Right cardiac atrium (tissue), 5 donors: Measurements from ENCODE around the gene TAS2R39. TPM values are rescaled to one million over a fixed set of nuclear protein-coding genes. Genes with fewer than 3 reads are reported as not detected.
"Not testable (repeated sequence)": the region's sequence is repeated elsewhere in the genome, so short reads cannot be mapped to it uniquely, and the experiment has no call there.

Experiments used
- ATAC-seq, 2 donors: fragments of 200-7000 bp; cut with Tn5 transposase; one replicate each; pipeline versions ENCODE4 v1.8.0 to v1.9.1; 2020; ENCODE audit warnings: moderate library complexity in 2 of 2, mild to moderate bottlenecking in 1 of 2
- DNase-seq, 3 donors: peaks; one replicate each; pipeline ENCODE4 v3.0.0-alpha.2; 2020
- H3K27ac ChIP-seq: one replicate; pipeline ENCODE4 v1.5.1; 2013; ENCODE audit warnings: mild to moderate bottlenecking, low read length, control low read depth, moderate library complexity
- H3K27me3 ChIP-seq: one replicate; pipeline ENCODE4 v1.6.1; 2013; ENCODE audit not compliant: control insufficient read depth, insufficient read depth
- H3K4me1 ChIP-seq: one replicate; pipeline ENCODE4 v1.6.1; 2013; ENCODE audit warnings: low read length; ENCODE audit not compliant: control insufficient read depth, insufficient read depth
- H3K4me3 ChIP-seq: one replicate; pipeline ENCODE4 v1.5.1; 2013; ENCODE audit warnings: low read length, control low read depth
- H3K9me3 ChIP-seq: one replicate; pipeline ENCODE4 v1.6.1; 2013; ENCODE audit warnings: low read length; ENCODE audit not compliant: control insufficient read depth
- WGBS: extraction: QIAGEN DNeasy Blood & Tissue Kit; methylation state at CpG from one replicate; pipeline ENCODE4 v1.1.7; 2013; 5-methylcytosine and 5-hydroxymethylcytosine counted together
- intact Hi-C, 4 donors: fragments of 100-400 bp; cut with DNase I; formaldehyde crosslinking; loops; one replicate each; pipeline versions ENCODE4 v1.11.0 to v1.14.0; 2022 to 2023
- long read RNA-seq, 4 donors: library from polyadenylated mRNA; unstranded; transcript quantifications; one replicate each; pipeline ENCODE4 v2.0.0, GENCODE V29; 2020 to 2021
- polyA plus RNA-seq: library from polyadenylated mRNA; stranded (reverse); fragments of 200-250 nt; gene quantifications from one replicate; pipeline ENCODE4 v1.2.3, GENCODE V29; 2013
- total RNA-seq, 4 donors: library from RNA; stranded (reverse); fragmentation: NEBNext Ultra II Directional; extraction: Animal tissue kit (Norgen Biotek cat#: 25700); gene quantifications; one replicate each; pipeline ENCODE4 v1.2.1, GENCODE V29; 2021
- donor health status: healthy with polysubstance abuse.
- donor health status: DM: no; HTN: yes; CAD: no.
- donor health status: DM: no; HTN: no; CAD: no.
- donor health status: DM: no; HTN: yes; CAD: no; lungs with severe emphysema.
- donor health status: DM: yes; HTN: yes; CAD: no.

TAS2R39 gene
- total RNA-seq (not detected), polyA plus RNA-seq (not detected)
- long read RNA-seq, donor 1 = 0 reads
- long read RNA-seq, donor 2 = 0 reads
- long read RNA-seq, donor 3 = 0 reads
- long read RNA-seq, donor 4 = 0 reads

DNA sequence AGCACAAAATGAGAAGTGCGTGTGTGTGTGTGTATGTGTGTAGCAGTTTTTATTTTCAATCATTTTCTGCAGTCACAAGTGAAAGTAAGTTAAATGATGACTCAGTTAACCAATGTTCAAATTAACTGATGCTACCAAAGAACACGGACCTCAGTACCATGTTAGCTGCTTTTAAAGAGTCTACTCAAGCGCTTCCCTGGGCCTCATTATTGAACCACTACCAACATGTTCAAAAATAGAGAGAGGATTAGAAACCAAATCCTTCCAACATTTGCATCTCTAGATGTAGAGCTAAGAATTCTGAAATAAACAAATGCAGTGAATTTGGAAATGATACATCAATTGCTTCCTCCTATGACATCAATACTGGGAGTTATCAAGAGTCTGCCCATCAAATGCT, at the start of gene TAS2R39:
Gene TAS2R39, plus strand, starts transcription at position 396 of the 400 bp plus-strand sequence. Its CDS starts 0 bp downstream, at position 396.
- H3K27me3 ChIP-seq = no peaks in the 10 kb centered on the region
- H3K4me3 ChIP-seq = no peak within 1 kb of the TSS
- H3K9me3 ChIP-seq = no peaks in the 10 kb centered on the region
- no peak for DNase-seq
- H3K27ac ChIP-seq = no peak within 1 kb of the TSS
- ATAC-seq = no peak
- intact Hi-C loops = no loop called here
- 85% methylated on average over 3 of the region's 3 CpGs for whole genome bisulfite sequencing
- H3K4me1 ChIP-seq = no peaks in the 10 kb centered on the region

DNA sequence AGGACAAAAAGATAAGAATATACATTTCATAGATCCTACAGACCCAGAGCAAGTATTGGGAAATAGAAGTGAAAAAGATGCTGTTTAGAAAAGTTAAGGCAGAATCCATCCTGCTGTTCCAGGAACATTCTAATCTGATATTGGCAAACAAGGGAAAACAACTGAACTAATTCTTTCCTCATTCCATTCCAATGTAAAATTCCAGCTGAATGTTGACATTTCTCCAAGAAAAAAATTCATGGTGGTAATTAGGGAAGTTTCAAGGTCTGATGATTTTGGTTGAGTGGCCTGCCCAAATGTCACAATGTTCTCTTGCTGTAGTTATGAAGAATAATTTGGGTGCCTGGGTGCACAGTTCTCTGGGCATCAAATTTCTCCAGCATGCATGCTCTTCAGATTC, 36.1 kb upstream of the TAS2R39 start:
- no peaks in the 10 kb centered on the region for H3K9me3 ChIP-seq
- H3K27ac ChIP-seq = no peak overlapping the region
- no peaks in the 10 kb centered on the region for H3K27me3 ChIP-seq
- no peak overlapping the region for H3K4me3 ChIP-seq
- DNase-seq = no peak
- intact Hi-C loops = no loop called here
- H3K4me1 ChIP-seq = no peaks in the 10 kb centered on the region
- peak in 1 of 2 donors; percentile 43 for ATAC-seq

DNA sequence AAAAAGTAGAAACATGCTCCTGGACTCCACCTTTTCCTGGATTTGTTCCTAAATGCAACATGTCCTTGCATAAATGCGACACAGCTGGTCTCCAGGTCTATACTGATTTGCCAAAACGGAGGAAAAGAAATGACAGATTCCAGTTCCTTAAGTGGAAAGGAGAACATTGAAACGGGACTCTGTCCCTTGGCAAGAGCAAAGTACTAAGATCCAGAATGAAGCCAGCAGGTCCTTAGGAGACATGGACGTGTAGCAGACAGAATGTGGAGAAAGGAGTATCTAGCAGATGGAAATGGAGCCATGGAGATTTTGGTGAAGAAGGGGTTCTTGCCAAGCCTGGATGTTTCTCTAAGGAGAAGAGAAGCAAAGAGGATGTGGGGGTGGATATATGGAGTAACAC, 35.2 kb upstream of the TAS2R39 start:
- Histone ChIP-seq H3K9me3 (no peaks in the 10 kb centered on the region), H3K27ac (no peak overlapping the region), H3K4me3 (no peak overlapping the region), H3K27me3 (no peaks in the 10 kb centered on the region), H3K4me1 (no peaks in the 10 kb centered on the region)
- DNase-seq (no peak), ATAC-seq (peak in 1 of 2 donors; percentile 43)
- intact Hi-C loops = no loop called here
- WGBS = 59% methylated on average over 4 of the region's 4 CpGs

DNA sequence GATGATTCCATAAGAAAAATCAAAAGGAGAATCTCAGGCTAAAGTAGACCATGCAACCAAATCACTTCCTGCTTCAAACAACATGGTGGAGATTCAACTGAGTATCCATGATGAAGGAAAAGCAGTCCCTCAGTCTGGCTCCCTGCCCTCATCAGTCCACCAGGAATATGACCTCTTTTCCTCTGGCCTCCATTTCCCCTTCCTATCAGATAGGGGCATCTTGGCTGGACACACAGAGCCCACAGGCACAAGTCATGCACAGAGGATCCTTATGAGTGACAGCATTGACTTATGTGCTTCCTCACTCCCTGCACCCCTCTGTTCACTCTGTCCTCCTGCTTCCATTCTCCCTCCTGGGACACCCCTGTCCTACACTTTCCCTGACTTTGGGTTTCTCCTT, 34.6 kb upstream of the TAS2R39 start:
- intact Hi-C loops = no loop called here
- no peak for ATAC-seq
- H3K4me3 ChIP-seq = no peak overlapping the region

DNA sequence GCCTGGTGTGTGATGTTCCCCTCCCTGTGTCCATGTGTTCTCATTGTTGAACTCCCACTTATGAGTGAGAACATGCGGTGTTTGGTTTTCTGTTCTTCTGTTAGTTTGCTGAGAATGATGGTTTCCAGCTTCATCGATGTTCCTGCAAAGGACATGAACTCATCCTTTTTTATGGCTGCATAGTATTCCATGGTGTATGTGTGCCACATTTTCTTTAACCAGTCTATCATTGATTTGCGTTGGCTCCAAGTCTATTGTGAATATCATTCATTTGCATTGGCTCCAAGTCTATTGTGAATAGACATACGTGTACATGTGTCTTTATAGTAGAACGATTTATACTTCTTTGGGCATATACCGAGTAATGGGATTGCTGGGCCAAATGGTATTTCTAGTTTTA, 32.5 kb upstream of the TAS2R39 start:
- WGBS = 94% methylated on average over 6 of the region's 6 CpGs
- not testable (repeated sequence) for H3K27me3 ChIP-seq, DNase-seq

More for the DNA sequence above, 34.6 kb upstream of the TAS2R39 start:
- H3K27me3 ChIP-seq = no peaks in the 10 kb centered on the region
- H3K9me3 ChIP-seq = no peaks in the 10 kb centered on the region
- no peaks in the 10 kb centered on the region for H3K4me1 ChIP-seq
- no peak for DNase-seq
- H3K27ac ChIP-seq = no peak overlapping the region

DNA sequence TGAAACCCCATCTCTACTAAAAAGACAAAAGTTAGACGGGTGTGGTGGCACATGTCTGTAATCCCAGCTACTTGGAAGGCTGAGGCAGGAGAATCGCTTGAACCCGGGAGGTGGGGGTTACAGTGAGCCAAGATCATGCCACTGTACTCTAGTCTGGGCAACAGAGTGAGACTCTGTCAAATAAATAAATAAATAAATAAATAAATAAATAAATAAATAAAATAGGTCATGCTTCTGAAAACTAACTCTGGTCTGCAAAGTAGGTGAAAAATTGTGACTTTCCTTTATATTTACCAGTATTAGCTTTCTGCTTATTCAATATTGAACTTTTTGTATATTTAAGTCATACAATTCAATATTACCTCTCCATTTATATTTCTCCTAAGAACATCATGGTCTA, 24.6 kb upstream of the TAS2R39 start:
- H3K4me3 ChIP-seq, H3K27ac ChIP-seq, H3K9me3 ChIP-seq, H3K27me3 ChIP-seq, intact Hi-C loops, H3K4me1 ChIP-seq, DNase-seq, ATAC-seq: not testable (repeated sequence)
- 92% methylated on average over 3 of the region's 3 CpGs for WGBS

More for the DNA sequence above, 32.5 kb upstream of the TAS2R39 start:
- H3K9me3 ChIP-seq, H3K4me1 ChIP-seq, H3K27ac ChIP-seq, H3K4me3 ChIP-seq, intact Hi-C loops, ATAC-seq: not testable (repeated sequence)

DNA sequence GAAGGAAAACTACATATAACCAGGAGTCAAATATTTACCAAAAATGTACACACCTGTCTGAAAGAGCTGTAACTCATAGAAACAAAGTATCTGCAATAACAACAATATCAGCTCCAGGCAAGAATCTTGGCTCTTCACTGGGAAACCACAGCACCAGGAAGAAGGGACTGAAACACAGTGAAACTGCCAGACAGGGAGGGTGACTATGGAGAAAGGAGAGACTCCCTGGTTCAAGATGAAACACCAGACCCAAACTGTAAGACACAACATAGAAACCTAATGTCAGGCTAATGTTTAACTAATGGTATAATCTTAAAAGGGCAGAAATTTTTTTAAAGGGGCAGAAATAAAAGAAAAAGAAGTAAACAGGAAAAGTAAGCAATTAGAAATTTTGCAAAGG, 11.5 kb upstream of the TAS2R39 start:
- Histone ChIP-seq H3K4me1 (no peaks in the 10 kb centered on the region), H3K4me3 (no peak overlapping the region)

DNA sequence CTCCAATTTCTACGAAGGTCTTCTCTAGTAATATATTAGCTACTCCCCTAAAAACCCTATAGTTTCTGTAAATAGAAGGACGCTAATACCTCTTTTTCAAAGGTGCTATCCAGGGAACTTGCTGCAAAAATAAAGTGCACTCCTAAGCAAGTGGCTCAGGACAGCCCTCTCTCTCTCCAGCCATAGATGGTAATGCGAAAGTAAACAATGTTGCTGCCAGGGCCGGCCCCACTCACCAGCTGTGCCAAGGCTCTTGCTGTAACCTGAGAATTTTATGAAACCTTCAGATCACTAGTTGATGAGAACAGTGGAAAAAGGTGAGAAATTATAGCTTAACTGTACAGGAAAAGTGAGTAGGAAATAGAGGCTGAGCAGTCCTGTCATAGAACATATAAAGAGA, 10.9 kb upstream of the TAS2R39 start:
- Histone ChIP-seq H3K4me1 (no peaks in the 10 kb centered on the region), H3K4me3 (no peak overlapping the region), H3K27me3 (no peaks in the 10 kb centered on the region), H3K27ac (no peak overlapping the region), H3K9me3 (no peaks in the 10 kb centered on the region)
- ATAC-seq (peak in 1 of 2 donors; percentile 54), DNase-seq (peak in 1 of 3 donors; percentile 66)
- intact Hi-C loops = no loop called here
- WGBS = 63% methylated on average over 4 of the region's 4 CpGs

More for the DNA sequence above, 11.5 kb upstream of the TAS2R39 start:
- H3K27ac ChIP-seq = no peak overlapping the region
- DNase-seq = no peak
- ATAC-seq = no peak
- no peaks in the 10 kb centered on the region for H3K9me3 ChIP-seq
- intact Hi-C loops = no loop called here
- no peaks in the 10 kb centered on the region for H3K27me3 ChIP-seq

DNA sequence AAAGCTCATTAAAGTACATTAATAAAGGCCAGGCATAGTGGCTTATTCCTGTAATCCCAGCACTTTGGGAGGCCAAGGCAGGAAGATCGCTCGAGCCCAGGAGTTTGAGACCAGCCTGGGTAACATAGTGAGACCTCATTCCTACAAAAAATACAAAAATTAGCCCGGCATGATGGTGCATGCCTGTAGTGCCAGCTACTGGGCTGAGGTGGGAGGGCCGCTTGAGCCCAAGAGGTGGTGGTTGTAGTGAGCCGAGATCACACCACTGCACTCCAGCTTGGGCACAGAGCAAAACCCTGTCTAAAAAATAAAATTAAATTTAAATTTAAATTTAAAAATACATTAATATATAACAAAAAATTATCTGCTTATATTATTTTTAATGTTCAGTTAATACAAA, 7.1 kb upstream of the TAS2R39 start:
- ATAC-seq (no peak), DNase-seq (no peak)
- H3K9me3 ChIP-seq = no peaks in the 10 kb centered on the region
- H3K27me3 ChIP-seq = no peaks in the 10 kb centered on the region
- no peak overlapping the region for H3K27ac ChIP-seq
- intact Hi-C loops = no loop called here
- H3K4me1 ChIP-seq = no peaks in the 10 kb centered on the region
- 91% methylated on average over 5 of the region's 5 CpGs for WGBS
- H3K4me3 ChIP-seq = no peak overlapping the region

DNA sequence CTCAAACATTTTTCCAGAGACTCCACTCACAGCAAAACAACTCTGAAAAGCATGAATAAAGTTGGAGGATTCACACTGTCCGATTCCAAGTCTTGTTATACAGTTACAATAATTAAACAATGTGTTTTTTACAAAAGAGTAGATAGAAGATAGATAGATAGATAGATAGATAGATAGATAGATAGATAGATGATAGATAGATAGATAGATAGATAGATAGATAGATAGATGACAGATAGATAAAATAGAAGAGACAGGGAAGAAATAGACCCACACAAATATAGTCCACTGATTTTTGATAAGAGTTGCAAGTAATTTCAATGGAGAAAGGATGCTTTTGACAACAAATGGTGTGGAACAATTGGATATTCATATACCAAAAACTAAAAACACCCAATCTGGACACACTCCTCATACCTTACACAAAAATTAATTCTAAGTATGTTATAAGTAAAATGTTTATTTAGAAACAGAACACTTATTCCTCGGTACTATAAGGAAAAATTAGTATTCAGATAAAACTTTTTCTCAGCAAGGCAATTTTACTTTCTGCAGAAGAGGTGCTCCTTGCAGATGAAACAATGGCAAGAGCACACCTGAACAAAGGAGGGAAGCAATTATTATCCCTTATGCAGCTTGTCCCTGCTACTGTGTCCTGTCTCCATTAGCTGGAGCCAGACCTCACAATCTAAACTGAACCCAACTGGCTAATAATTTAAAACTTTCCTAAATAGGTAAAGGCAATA, 5.7 kb upstream of the TAS2R39 start:
- Histone ChIP-seq H3K4me1 (no peaks in the 10 kb centered on the region), H3K9me3 (no peaks in the 10 kb centered on the region), H3K4me3 (no peak overlapping the region), H3K27ac (no peak overlapping the region), H3K27me3 (no peaks in the 10 kb centered on the region)
- DNase-seq (no peak), ATAC-seq (no peak)
- intact Hi-C loops = no loop called here
- 79% methylated on average over 2 of the region's 2 CpGs for WGBS

DNA sequence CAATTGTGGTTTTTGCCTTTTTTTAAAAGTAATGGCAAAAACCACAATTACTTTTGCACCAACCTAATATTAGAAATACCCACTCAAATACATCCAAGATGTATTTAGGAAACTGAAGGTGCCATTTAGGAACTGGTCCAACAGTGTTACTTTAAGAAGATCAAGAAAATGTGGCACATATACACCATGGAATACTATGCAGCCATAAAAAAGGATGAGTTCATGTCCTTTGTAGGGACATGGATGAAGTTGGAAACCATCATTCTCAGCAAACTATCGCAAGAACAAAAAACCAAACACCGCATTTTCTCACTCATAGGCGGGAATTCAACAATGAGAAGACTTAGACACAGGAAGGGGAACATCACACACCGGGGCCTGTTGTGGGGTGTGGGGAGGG, 2.4 kb upstream of the TAS2R39 start:
- H3K9me3 ChIP-seq, ATAC-seq: not testable (repeated sequence)
- 84% methylated on average over 4 of the region's 4 CpGs for WGBS

DNA sequence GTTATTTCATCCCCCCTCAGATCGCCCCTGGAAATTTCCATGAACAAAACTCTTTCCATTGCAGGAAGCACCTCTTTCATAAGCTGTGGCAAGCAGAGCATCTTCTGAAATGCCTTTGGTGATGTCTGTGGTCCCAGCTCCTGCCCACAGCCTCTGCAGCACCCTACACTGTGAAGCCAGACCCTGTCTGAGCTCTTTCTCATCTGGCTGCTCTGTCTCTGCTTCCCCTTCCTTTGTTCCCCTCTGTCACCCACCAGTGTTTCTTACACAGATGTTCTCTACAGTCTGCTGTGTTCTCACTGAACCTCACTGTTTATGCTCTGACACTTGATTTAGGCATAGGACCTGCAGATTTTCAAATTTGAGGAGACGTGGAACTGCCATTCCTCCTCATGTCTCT, 1.9 kb upstream of the TAS2R39 start:
- Histone ChIP-seq H3K9me3 (no peaks in the 10 kb centered on the region), H3K4me1 (no peaks in the 10 kb centered on the region), H3K27me3 (no peaks in the 10 kb centered on the region), H3K27ac (no peak overlapping the region), H3K4me3 (no peak overlapping the region)
- intact Hi-C loops = no loop called here
- ATAC-seq = no peak
- WGBS = 81% methylated on average over 2 of the region's 2 CpGs
- no peak for DNase-seq

More for the DNA sequence above, 2.4 kb upstream of the TAS2R39 start:
- DNase-seq, H3K4me1 ChIP-seq, intact Hi-C loops, H3K4me3 ChIP-seq, H3K27ac ChIP-seq, H3K27me3 ChIP-seq: not testable (repeated sequence)
